Spinal cord (tissue), 10 donors: ENCODE measurements around the gene IREB2. TPM values are rescaled to one million over a fixed set of nuclear protein-coding genes. Genes with fewer than 3 reads are reported as not detected.

Source experiments
- DNase-seq, 6 donors: peaks; one replicate each; pipeline versions ENCODE4 v3.0.0 to v3.0.0-alpha.2; 2013 to 2015; ENCODE audit warnings: low spot score in 6 of 6, low read depth in 4 of 6
- H3K27ac ChIP-seq: one replicate; pipeline ENCODE4 v1.5.1; 2013; ENCODE audit warnings: low read depth, low read length, control low read depth
- H3K27me3 ChIP-seq: one replicate; pipeline ENCODE4 v1.6.1; 2013; ENCODE audit warnings: low read length; ENCODE audit not compliant: control insufficient read depth, insufficient read depth
- H3K36me3 ChIP-seq: one replicate; pipeline ENCODE4 v1.6.1; 2013; ENCODE audit warnings: low read length; ENCODE audit not compliant: control insufficient read depth, insufficient read depth
- H3K4me1 ChIP-seq: one replicate; pipeline ENCODE4 v1.6.1; 2013; ENCODE audit warnings: low read length; ENCODE audit not compliant: control insufficient read depth, insufficient read depth
- H3K4me3 ChIP-seq: one replicate; pipeline ENCODE4 v1.5.1; 2013; ENCODE audit warnings: low read depth, low read length, control low read depth
- H3K9me3 ChIP-seq: one replicate; pipeline ENCODE4 v1.6.1; 2013; ENCODE audit warnings: low read length; ENCODE audit not compliant: control insufficient read depth, insufficient read depth
- WGBS: methylation state at CpG from one replicate; pipeline ENCODE4 v1.1.5; 2013; ENCODE audit warnings: missing lambda C conversion rate; ENCODE audit not compliant: insufficient coverage; 5-methylcytosine and 5-hydroxymethylcytosine counted together
- polyA plus RNA-seq, 2 donors: library from polyadenylated mRNA; unstranded; fragments of 120-200 nt; gene quantifications; one replicate each; pipeline ENCODE4 v1.2.1, GENCODE V29; 2013; ENCODE audit not compliant: insufficient read length in 2 of 2
- total RNA-seq, 2 donors: library from RNA; depleted of rRNA in 1 of 2; stranded (reverse); fragments of 120-200 nt in 1 of 2; fragments of >200 nt in 1 of 2; gene quantifications; one replicate each; pipeline versions ENCODE4 v1.2.3 to v1.2.4, GENCODE V29; 2013 to 2014
- donor health status: healthy.

Gene IREB2
- total and polyA plus RNA-seq, 4 donors, result 33.6 to 62.4 (median 38.4) TPM

- 88% methylated on average over 4 of the region's 5 CpGs for WGBS
- Histone ChIP-seq H3K4me1 (peaks cover 17% of the 10 kb centered on the region), H3K36me3 (no peaks in the 10 kb centered on the region), H3K27ac (no peak overlapping the region), H3K4me3 (no peak overlapping the region), H3K27me3 (no peaks in the 10 kb centered on the region), H3K9me3 (no peaks in the 10 kb centered on the region)
- no peak for DNase-seq
Observed at GRCh38 chr15:78454992-78455391, 17.0 kb downstream of the IREB2 start.

GRCh38 chr15:78455749-78456148, 17.7 kb downstream of the IREB2 start:
- Histone ChIP-seq H3K27ac (no peak overlapping the region), H3K4me3 (no peak overlapping the region), H3K9me3 (no peaks in the 10 kb centered on the region), H3K4me1 (peaks cover 17% of the 10 kb centered on the region), H3K27me3 (no peaks in the 10 kb centered on the region), H3K36me3 (no peaks in the 10 kb centered on the region)
- no CpG with 5 or more reads among the region's 3 CpGs for WGBS
- peak in 4 of 6 donors; percentile 5 to 77 (median 42) for DNase-seq

GRCh38 chr15:78456426-78456825, 18.4 kb downstream of the IREB2 start:
- Histone ChIP-seq H3K27ac (no peak overlapping the region), H3K27me3 (no peaks in the 10 kb centered on the region), H3K36me3 (no peaks in the 10 kb centered on the region), H3K4me1 (peaks cover 17% of the 10 kb centered on the region), H3K4me3 (no peak overlapping the region), H3K9me3 (no peaks in the 10 kb centered on the region)
- 97% methylated on average over 5 of the region's 7 CpGs for WGBS
- no peak for DNase-seq

GRCh38 chr15:78457101-78457500, 19.1 kb downstream of the IREB2 start:
- H3K4me3 ChIP-seq, result no peak overlapping the region
- peak in 2 of 6 donors; percentile 7 to 52 for DNase-seq
- no peaks in the 10 kb centered on the region for H3K36me3 ChIP-seq
- peaks cover 17% of the 10 kb centered on the region for H3K4me1 ChIP-seq
- H3K9me3 ChIP-seq, result no peaks in the 10 kb centered on the region
- H3K27ac ChIP-seq, result no peak overlapping the region
- no peaks in the 10 kb centered on the region for H3K27me3 ChIP-seq
- no CpG with 5 or more reads among the region's 1 CpG for WGBS

GRCh38 chr15:78460737-78461136, 22.7 kb downstream of the IREB2 start:
- H3K36me3 ChIP-seq, result peaks cover 3% of the 10 kb centered on the region
- DNase-seq, result no peak
- H3K4me3 ChIP-seq, result no peak overlapping the region
- H3K27ac ChIP-seq, result no peak overlapping the region
- H3K4me1 ChIP-seq, result peaks cover 5% of the 10 kb centered on the region
- WGBS, result 90% methylated on average over 1 of the region's 4 CpGs
- H3K27me3 ChIP-seq, result no peaks in the 10 kb centered on the region
- no peaks in the 10 kb centered on the region for H3K9me3 ChIP-seq

GRCh38 chr15:78461171-78461888, 23.3 kb downstream of the IREB2 start:
- Histone ChIP-seq H3K4me1 (peaks cover 2% of the 10 kb centered on the region), H3K27me3 (no peaks in the 10 kb centered on the region), H3K9me3 (no peaks in the 10 kb centered on the region), H3K4me3 (no peak overlapping the region), H3K27ac (no peak overlapping the region), H3K36me3 (peaks cover 3% of the 10 kb centered on the region)
- WGBS, result 80% methylated on average over 1 of the region's 3 CpGs
- no peak for DNase-seq

GRCh38 chr15:78469031-78469430, 31.0 kb downstream of the IREB2 start:
- no peak overlapping the region for H3K27ac ChIP-seq
- no peaks in the 10 kb centered on the region for H3K4me1 ChIP-seq
- no CpG with 5 or more reads among the region's 1 CpG for WGBS
- H3K4me3 ChIP-seq, result no peak overlapping the region
- no peak for DNase-seq
- H3K9me3 ChIP-seq, result no peaks in the 10 kb centered on the region
- no peaks in the 10 kb centered on the region for H3K27me3 ChIP-seq
- peaks cover 31% of the 10 kb centered on the region for H3K36me3 ChIP-seq

- WGBS, result 93% methylated on average over 2 of the region's 5 CpGs
- Histone ChIP-seq H3K36me3 (peaks cover 44% of the 10 kb centered on the region), H3K27ac (no peak overlapping the region), H3K9me3 (no peaks in the 10 kb centered on the region), H3K27me3 (no peaks in the 10 kb centered on the region), H3K4me3 (no peak overlapping the region), H3K4me1 (no peaks in the 10 kb centered on the region)
- no peak for DNase-seq
Observed at GRCh38 chr15:78477295-78477694, 39.3 kb downstream of the IREB2 start.

- Histone ChIP-seq H3K27me3 (no peaks in the 10 kb centered on the region), H3K9me3 (no peaks in the 10 kb centered on the region), H3K36me3 (peaks cover 50% of the 10 kb centered on the region), H3K4me1 (no peaks in the 10 kb centered on the region), H3K4me3 (no peak overlapping the region), H3K27ac (no peak overlapping the region)
- WGBS, result no CpG with 5 or more reads among the region's 3 CpGs
- DNase-seq, result no peak
Observed at GRCh38 chr15:78479650-78480049, 41.6 kb downstream of the IREB2 start.

GRCh38 chr15:78481917-78482316, 43.9 kb downstream of the IREB2 start:
- WGBS, result 100% methylated on average over 4 of the region's 7 CpGs
- H3K4me3 ChIP-seq, result no peak overlapping the region
- no peaks in the 10 kb centered on the region for H3K27me3 ChIP-seq
- no peaks in the 10 kb centered on the region for H3K9me3 ChIP-seq
- no peak for DNase-seq
- peaks cover 55% of the 10 kb centered on the region for H3K36me3 ChIP-seq
- H3K4me1 ChIP-seq, result no peaks in the 10 kb centered on the region
- no peak overlapping the region for H3K27ac ChIP-seq
